Fibroblast of lung (primary cell): ENCODE measurements around the gene AIFM3. TPM values are rescaled to one million over a fixed set of nuclear protein-coding genes. Genes with fewer than 3 reads are reported as not detected.

Experiments used
- DNase-seq, 2 donors: peaks; one replicate each; pipeline versions ENCODE4 v3.0.0 to v3.0.0-alpha.2; 2010; ENCODE audit warnings: low read depth in 2 of 2
- H2AFZ ChIP-seq: 2 replicates; pipeline ENCODE4 v1.5.1; 2012; ENCODE audit warnings: low read length, control low read depth, inconsistent platforms
- H3K27ac ChIP-seq: 2 replicates; pipeline ENCODE4 v1.5.1; 2011; ENCODE audit warnings: low read length, control low read depth; ENCODE audit not compliant: insufficient read depth
- H3K27me3 ChIP-seq: 2 replicates; pipeline ENCODE4 v1.5.1; 2011; ENCODE audit warnings: mild to moderate bottlenecking, low read length; ENCODE audit not compliant: control insufficient read depth, insufficient read depth
- H3K36me3 ChIP-seq: 2 replicates; pipeline ENCODE4 v1.5.1; 2011; ENCODE audit warnings: low read length; ENCODE audit not compliant: control insufficient read depth, insufficient read depth
- H3K4me1 ChIP-seq: 2 replicates; pipeline ENCODE4 v1.5.1; 2011; ENCODE audit warnings: low read length; ENCODE audit not compliant: control insufficient read depth, insufficient read depth; ENCODE audit errors: extremely low read depth
- H3K4me2 ChIP-seq: 2 replicates; pipeline ENCODE4 v1.5.1; 2011; ENCODE audit warnings: low read length, control low read depth; ENCODE audit not compliant: insufficient read depth; ENCODE audit errors: extremely low read depth
- H3K4me3 ChIP-seq, 4 experiments: fragments of 200-600 bp in 1 of 4; sonication (generic) in 1 of 4; replicated peaks in 1 of 4; 2 replicates each; pipeline ENCODE4 v1.5.1; 2011 to 2016; ENCODE audit warnings: low read length in 4 of 4, low read depth in 3 of 4, mild to moderate bottlenecking in 3 of 4, control low read depth in 2 of 4, inconsistent platforms in 1 of 4, mixed read lengths in 1 of 4; ENCODE audit not compliant: insufficient read depth in 1 of 4; ENCODE audit errors: control extremely low read depth in 1 of 4
- H3K79me2 ChIP-seq: 2 replicates; pipeline ENCODE4 v1.5.1; 2012; ENCODE audit warnings: mild to moderate bottlenecking, low read length, inconsistent platforms; ENCODE audit not compliant: control insufficient read depth, insufficient read depth
- H3K9ac ChIP-seq: 2 replicates; pipeline ENCODE4 v1.5.1; 2011; ENCODE audit warnings: mild to moderate bottlenecking, low read length, control low read depth; ENCODE audit not compliant: insufficient read depth
- H3K9me3 ChIP-seq: 2 replicates; pipeline ENCODE4 v1.5.1; 2012; ENCODE audit warnings: low read depth, low read length; ENCODE audit not compliant: control insufficient read depth, insufficient read depth
- H4K20me1 ChIP-seq: 2 replicates; pipeline ENCODE4 v1.5.1; 2011; ENCODE audit warnings: low read length; ENCODE audit not compliant: control insufficient read depth, insufficient read depth; ENCODE audit errors: extremely low read depth
- CTCF ChIP-seq, 2 donors: IDR thresholded peaks in 1 of 2; conservative IDR thresholded peaks in 1 of 2; 1 replicate in 1 of 2; 2 replicates in 1 of 2; pipeline ENCODE4 v1.5.1; 2011 to 2012; ENCODE audit warnings: low read length in 2 of 2, control low read depth in 1 of 2, inconsistent platforms in 1 of 2, low read depth in 1 of 2, mild to moderate bottlenecking in 1 of 2
- EZH2 ChIP-seq: IDR thresholded peaks from 2 replicates; pipeline ENCODE4 v1.5.1; 2012; ENCODE audit warnings: low read length, control low read depth, mild to moderate bottlenecking; ENCODE audit errors: missing control alignments
- polyA plus RNA-seq, 2 donors: library from polyadenylated mRNA; depleted of rRNA in 1 of 2; stranded (reverse) in 1 of 2; unstranded in 1 of 2; fragments of >200 nt; gene quantifications; 2 replicates each; pipeline ENCODE4 v1.2.1, GENCODE V29; 2011 to 2012; ENCODE audit warnings: missing spikeins in 1 of 2
- total RNA-seq: library from RNA; depleted of rRNA; stranded (reverse); fragments of >200 nt; gene quantifications from 2 replicates; pipeline ENCODE4 v1.2.1, GENCODE V29; 2014

Gene AIFM3
- total and polyA plus RNA-seq, 2 donors (not counting 1 experiment from before 2014, with no cell fraction given) = 0.15 to 2.0 TPM

GRCh38 chr22:21010426-21011113 lies 43.5 kb downstream of the AIFM3 start:
- no peak overlapping the region for H3K9ac ChIP-seq
- H3K4me3 ChIP-seq = no peak overlapping the region
- H3K36me3 ChIP-seq = no peaks in the 10 kb centered on the region
- no peak for TF ChIP-seq CTCF (conservative IDR thresholded peaks at IDR 0.05 in 1 of 2, IDR thresholded peaks at IDR 0.05 in 1 of 2; ENCODE audit: low read depth in 1 of 2, low read length in 2 of 2)
- no peak for TF ChIP-seq EZH2
- H4K20me1 ChIP-seq = no peaks in the 10 kb centered on the region
- peaks cover 10% of the 10 kb centered on the region for H3K4me1 ChIP-seq
- H3K9me3 ChIP-seq = no peaks in the 10 kb centered on the region
- H2AFZ ChIP-seq = no peak overlapping the region
- no peak overlapping the region for H3K4me2 ChIP-seq
- DNase-seq = no peak
- H3K79me2 ChIP-seq = no peaks in the 10 kb centered on the region
- H3K27me3 ChIP-seq = no peaks in the 10 kb centered on the region
- H3K27ac ChIP-seq = no peak overlapping the region

GRCh38 chr22:21012446-21013407 lies 45.7 kb downstream of the AIFM3 start:
- no peaks in the 10 kb centered on the region for H4K20me1 ChIP-seq
- H3K27ac ChIP-seq = no peak overlapping the region
- H3K79me2 ChIP-seq = no peaks in the 10 kb centered on the region
- no peak overlapping the region for H3K4me2 ChIP-seq
- no peak for DNase-seq
- H3K36me3 ChIP-seq = no peaks in the 10 kb centered on the region
- no peak overlapping the region for H3K4me3 ChIP-seq
- H3K27me3 ChIP-seq = no peaks in the 10 kb centered on the region
- TF ChIP-seq CTCF (conservative IDR thresholded peaks at IDR 0.05 in 1 of 2, IDR thresholded peaks at IDR 0.05 in 1 of 2; ENCODE audit: low read depth in 1 of 2, low read length in 2 of 2) (no peak), EZH2 (no peak)
- peaks cover 14% of the 10 kb centered on the region for H3K4me1 ChIP-seq
- H3K9ac ChIP-seq = no peak overlapping the region
- no peaks in the 10 kb centered on the region for H3K9me3 ChIP-seq
- no peak overlapping the region for H2AFZ ChIP-seq

GRCh38 chr22:21013657-21014201 lies 46.7 kb downstream of the AIFM3 start:
- H3K4me3 ChIP-seq = peak overlapping the region; percentile 33 to 67 (median 54)
- H3K4me1 ChIP-seq = peaks cover 14% of the 10 kb centered on the region
- peak overlapping the region; percentile 75 for H3K27ac ChIP-seq
- H3K36me3 ChIP-seq = no peaks in the 10 kb centered on the region
- no peak for DNase-seq
- peak overlapping the region; percentile 99 for H3K4me2 ChIP-seq
- H3K9ac ChIP-seq = peak overlapping the region; percentile 72
- peak overlapping the region; percentile 73 for H2AFZ ChIP-seq
- TF ChIP-seq CTCF (conservative IDR thresholded peaks at IDR 0.05 in 1 of 2, IDR thresholded peaks at IDR 0.05 in 1 of 2; ENCODE audit: low read depth in 1 of 2, low read length in 2 of 2) (no peak), EZH2 (no peak)
- no peaks in the 10 kb centered on the region for H3K79me2 ChIP-seq
- no peaks in the 10 kb centered on the region for H4K20me1 ChIP-seq
- no peaks in the 10 kb centered on the region for H3K27me3 ChIP-seq
- H3K9me3 ChIP-seq = no peaks in the 10 kb centered on the region
